ENCODE measurements around the gene KLHL11.

The KLHL11 gene

DNA sequence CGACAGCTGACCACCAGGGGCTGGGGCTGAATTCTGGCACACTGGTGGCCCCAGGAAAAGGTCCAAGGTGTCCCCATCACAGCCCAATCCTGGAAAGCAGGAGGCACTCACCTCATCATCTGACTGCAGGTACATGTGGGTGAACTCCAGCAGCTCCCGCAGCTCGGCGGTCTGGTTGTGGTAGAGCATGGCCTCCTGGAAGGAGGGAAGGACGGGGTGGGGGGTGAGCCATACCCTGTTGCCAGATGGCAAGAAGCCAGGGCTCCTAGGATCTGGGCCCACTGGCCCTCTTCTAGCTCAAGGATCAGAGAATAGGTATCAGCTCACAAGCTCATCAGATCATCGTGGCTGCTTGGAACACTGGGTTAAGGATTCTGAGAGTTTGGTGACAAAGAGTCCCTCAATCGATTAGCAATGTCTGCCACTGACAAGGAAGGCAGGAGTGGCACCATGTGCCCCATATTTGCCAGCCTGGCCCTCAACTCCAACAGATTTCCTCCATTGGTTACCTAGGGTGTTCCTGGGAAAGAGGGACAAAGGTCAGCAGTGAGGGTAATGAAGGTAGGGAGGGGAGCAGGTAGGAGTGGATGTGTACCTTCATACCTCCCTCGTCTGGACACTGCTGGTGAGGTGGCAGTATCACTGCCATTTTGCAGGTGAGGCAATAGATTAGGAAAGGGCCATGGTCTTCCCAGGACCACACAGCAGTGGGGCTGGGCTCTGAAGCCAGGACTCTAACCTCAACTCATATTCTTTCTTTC is 58.4 kb downstream of the KLHL11 start:
- no peak for DNase-seq (ENCODE audit: low spot score)
